HCT116 (cell line): Measurements from ENCODE around the gene ZNF521. TPM values are rescaled to one million over a fixed set of nuclear protein-coding genes. Genes with fewer than 3 reads are reported as not detected.

Source experiments
- ATAC-seq: fragments of 200-7000 bp; cut with Tn5 transposase; 2 replicates; pipeline ENCODE4 v1.9.1; 2020; ENCODE audit warnings: mild to moderate bottlenecking, moderate library complexity
- BruUV-seq: library from RNA; stranded (reverse); fragments of 400-500 nt; replicated peaks from 2 replicates; lab custom pipeline; 2021; lab: Mats Ljungman, UMichigan
- CTCF ChIA-PET: fragments of 300-600 bp; sonication (Branson Sonifier 250); formaldehyde crosslinking; loops from one replicate; lab custom pipeline; 2021; ENCODE audit warnings: antibody characterized with exemption; lab: Charles Lee
- POLR2A ChIA-PET: fragments of 300-600, 350-600 bp; sonication (Branson Sonifier 250); formaldehyde crosslinking; loops from one replicate; lab custom pipeline; 2021; ENCODE audit warnings: antibody characterized with exemption; lab: Charles Lee
- RAD21 ChIA-PET, 2 experiments: fragments of 300-600 bp; sonication (Branson Sonifier 250); formaldehyde crosslinking; loops; one replicate each; lab custom pipeline; 2023; ENCODE audit warnings: low total read pairs in 2 of 2; ENCODE audit not compliant: uncharacterized antibody in 2 of 2, unreplicated experiment in 2 of 2, low non-redundant PET in 1 of 2; lab: Charles Lee
- DNase-seq: peaks from one replicate; pipeline ENCODE4 v3.0.0-alpha.2; 2010; ENCODE audit warnings: low read depth, low spot score
- H2AFZ ChIP-seq: fragments of 200-600 bp; shearing (Covaris generic), sonication (generic); 2 replicates; pipeline ENCODE4 v1.6.1; 2017; ENCODE audit warnings: low read depth, mixed run types, mixed read lengths, antibody characterized with exemption, low read length; ENCODE audit not compliant: poor library complexity, severe bottlenecking
- H3K27ac ChIP-seq: 2 replicates; pipeline ENCODE4 v1.5.1; 2012; ENCODE audit warnings: low read depth, low read length
- H3K27me3 ChIP-seq: fragments of 200-600 bp; sonication (generic); 2 replicates; pipeline ENCODE4 v1.6.1; 2016; ENCODE audit warnings: mixed run types, low read length, mixed read lengths; ENCODE audit not compliant: insufficient read depth
- H3K36me3 ChIP-seq, 2 experiments: fragments of 200-500 bp in 1 of 2; fragments of 200-600 bp in 1 of 2; sonication (Bioruptor generic) in 1 of 2; sonication (generic) in 1 of 2; 2 replicates each; pipeline versions ENCODE4 v1.5.1 to v1.6.1; 2014 to 2016; ENCODE audit warnings: low read length in 2 of 2, inconsistent platforms in 1 of 2, mixed read lengths in 1 of 2, mixed run types in 1 of 2; ENCODE audit not compliant: insufficient read depth in 2 of 2, control insufficient read depth in 1 of 2
- H3K4me1 ChIP-seq, 2 experiments: fragments of 200-600 bp in 1 of 2; sonication (generic) in 1 of 2; 2 replicates each; pipeline versions ENCODE4 v1.5.1 to v1.6.1; 2012 to 2017; ENCODE audit warnings: low read length in 2 of 2, inconsistent platforms in 1 of 2, mild to moderate bottlenecking in 1 of 2, mixed read lengths in 1 of 2, mixed run types in 1 of 2, moderate library complexity in 1 of 2; ENCODE audit not compliant: insufficient read depth in 2 of 2, control insufficient read depth in 1 of 2
- H3K4me2 ChIP-seq: fragments of 200-600 bp; sonication (generic); 2 replicates; pipeline ENCODE4 v1.6.1; 2017; ENCODE audit warnings: mixed run types, low read length, mixed read lengths
- H3K4me3 ChIP-seq, 2 experiments: fragments of 200-600 bp in 1 of 2; sonication (generic) in 1 of 2; replicated peaks in 1 of 2; 2 replicates each; pipeline ENCODE4 v1.5.1; 2011 to 2016; ENCODE audit warnings: low read length in 2 of 2, control low read depth in 1 of 2, low read depth in 1 of 2, mild to moderate bottlenecking in 1 of 2, mixed read lengths in 1 of 2, mixed run types in 1 of 2
- H3K79me2 ChIP-seq: fragments of 200-600 bp; sonication (generic); 2 replicates; pipeline ENCODE4 v1.6.1; 2017; ENCODE audit warnings: mild to moderate bottlenecking, mixed run types, low read length, moderate library complexity, mixed read lengths; ENCODE audit not compliant: insufficient read depth
- H3K9ac ChIP-seq: fragments of 200-600 bp; sonication (generic); 2 replicates; pipeline ENCODE4 v1.6.1; 2016; ENCODE audit warnings: low read length, mixed read lengths
- H3K9me2 ChIP-seq: fragments of 200-600 bp; sonication (generic), shearing (Covaris generic); 2 replicates; pipeline ENCODE4 v1.6.1; 2017; ENCODE audit warnings: mixed run types, mild to moderate bottlenecking, moderate library complexity; ENCODE audit not compliant: insufficient read depth
- H3K9me3 ChIP-seq, 2 experiments: fragments of 200-500 bp in 1 of 2; fragments of 200-600 bp in 1 of 2; sonication (Bioruptor generic) in 1 of 2; sonication (generic) in 1 of 2; 2 replicates each; pipeline ENCODE4 v1.6.1; 2014 to 2017; ENCODE audit warnings: low read length in 2 of 2, mixed read lengths in 2 of 2, inconsistent platforms in 1 of 2, low read depth in 1 of 2, mild to moderate bottlenecking in 1 of 2, mixed run types in 1 of 2, moderate library complexity in 1 of 2; ENCODE audit not compliant: control insufficient read depth in 1 of 2, insufficient read depth in 1 of 2
- H4K20me1 ChIP-seq: fragments of 200-600 bp; sonication (generic), shearing (Covaris generic); 2 replicates; pipeline ENCODE4 v1.6.1; 2017; ENCODE audit warnings: mixed run types, mild to moderate bottlenecking, moderate library complexity; ENCODE audit not compliant: insufficient read depth
- CEBPB ChIP-seq: IDR thresholded peaks from 2 replicates; pipeline ENCODE4 v1.6.1; 2012; ENCODE audit warnings: low read depth
- ELF1 ChIP-seq: IDR thresholded peaks from 2 replicates; pipeline ENCODE4 v1.6.1; 2012; ENCODE audit warnings: low read depth, borderline replicate concordance
- EZH2phosphoT487 ChIP-seq: fragments of 200-600 bp; IDR thresholded peaks from 2 replicates; pipeline ENCODE4 v1.6.1; 2018; ENCODE audit warnings: antibody characterized with exemption, borderline replicate concordance
- FOSL1 ChIP-seq: IDR thresholded peaks from 2 replicates; pipeline ENCODE4 v1.6.1; 2012; ENCODE audit warnings: low read depth
- MAX ChIP-seq: IDR thresholded peaks from 2 replicates; pipeline ENCODE4 v1.6.1; 2012
- POLR2AphosphoS5 ChIP-seq: IDR thresholded peaks from 2 replicates; pipeline ENCODE4 v1.6.1; 2011; ENCODE audit warnings: mild to moderate bottlenecking, low read depth, low read length, moderate library complexity
- RAD21 ChIP-seq: IDR thresholded peaks from 2 replicates; pipeline ENCODE4 v1.6.1; 2012; ENCODE audit warnings: low read depth, mild to moderate bottlenecking
- SIN3A ChIP-seq: IDR thresholded peaks from 2 replicates; pipeline ENCODE4 v1.6.1; 2012; ENCODE audit warnings: low read depth
- YY1 ChIP-seq: IDR thresholded peaks from 2 replicates; pipeline ENCODE4 v1.6.1; 2011; ENCODE audit warnings: low read length, low read depth, moderate library complexity, mild to moderate bottlenecking; ENCODE audit not compliant: insufficient replicate concordance; ENCODE audit errors: extremely low read depth
- ZFX ChIP-seq: fragments of 450-650 bp; IDR thresholded peaks from 2 replicates; pipeline ENCODE4 v1.6.1; 2017
- ZNF274 ChIP-seq: fragments of 200-500 bp; sonication (Bioruptor generic); IDR thresholded peaks from 2 replicates; pipeline ENCODE4 v1.6.1; 2014; ENCODE audit warnings: mild to moderate bottlenecking, low read depth, low read length, inconsistent platforms
- intact Hi-C: fragments of 100-400 bp; cut with micrococcal nuclease; formaldehyde crosslinking; loops from 2 replicates; pipeline ENCODE4 v1.10.0; 2022
- total RNA-seq: library from RNA; stranded (reverse); gene quantifications from one replicate; pipeline ENCODE4 v1.2.1, GENCODE V29; 2021; ENCODE audit not compliant: unreplicated experiment

Gene ZNF521
- total RNA-seq, 1 experiment from 2014 or later = 0.10 TPM

- POLR2A ChIA-PET = no interaction called here
- no peak overlapping the region for H3K9ac ChIP-seq
- H3K79me2 ChIP-seq = no peaks in the 10 kb centered on the region
- H3K9me2 ChIP-seq = no peaks in the 10 kb centered on the region
- TF ChIP-seq YY1 (no peak), ZNF274 (no peak), POLR2AphosphoS5 (no peak), MAX (no peak), CEBPB (no peak), FOSL1 (no peak)
- TF ChIP-seq, all 23 proteins: peak for 0
- intact Hi-C loops = no loop called here
- CTCF ChIA-PET = no interaction called here
- DNase-seq (no peak), ATAC-seq (no peak)
- Histone ChIP-seq H3K36me3 (no peaks in the 10 kb centered on the region), H3K27me3 (0 out of 2 replicates have a peak, but pooled peaks cover 6% of the 10 kb centered on the region), H3K4me1 (no peaks in the 10 kb centered on the region), H3K4me2 (no peak overlapping the region), H3K4me3 (no peak overlapping the region), H3K27ac (no peak overlapping the region), H4K20me1 (no peaks in the 10 kb centered on the region), H3K9me3 (no peaks in the 10 kb centered on the region), H2AFZ (no peak overlapping the region)
- no TSS peak for BruUV-seq
- RAD21 ChIA-PET = no interaction called here
Measured at GRCh38 chr18:25141886-25142285, 210.1 kb downstream of the ZNF521 start.

- Histone ChIP-seq H3K4me2 (no peak overlapping the region), H3K27ac (no peak overlapping the region), H3K36me3 (no peaks in the 10 kb centered on the region), H3K9me3 (no peaks in the 10 kb centered on the region), H3K79me2 (no peaks in the 10 kb centered on the region), H3K9ac (no peak overlapping the region), H4K20me1 (no peaks in the 10 kb centered on the region), H3K4me3 (no peak overlapping the region), H3K4me1 (no peaks in the 10 kb centered on the region), H2AFZ (no peak overlapping the region), H3K27me3 (0 out of 2 replicates have a peak, but pooled peaks cover 6% of the 10 kb centered on the region), H3K9me2 (no peaks in the 10 kb centered on the region)
- ChIA-PET CTCF (no interaction called here), POLR2A (no interaction called here)
- intact Hi-C loops = no loop called here
- no peak for ATAC-seq
- DNase-seq = no peak
- BruUV-seq = no TSS peak
- TF ChIP-seq SIN3A = no peak
- TF ChIP-seq POLR2AphosphoS5 = no peak
- TF ChIP-seq ELF1 = no peak
- no peak for TF ChIP-seq ZFX
- no peak for TF ChIP-seq FOSL1
- TF ChIP-seq EZH2phosphoT487 = no peak
- no peak for TF ChIP-seq RAD21
- no peak for TF ChIP-seq MAX
- TF ChIP-seq, all 23 proteins: peak for 0
- RAD21 ChIA-PET = no interaction called here
Measured at GRCh38 chr18:25141399-25141798, 210.6 kb downstream of the ZNF521 start.
